COR-L47 (cell line): ENCODE data around the gene PARD3B.

ENCODE experiments used
- DNase-seq: peaks from one replicate; lab custom pipeline; 2025; lab: John Stamatoyannopoulos, UW

Gene PARD3B

GRCh38 chr2:205511221-205511620 is 965.9 kb downstream of the PARD3B start:
- DNase-seq = no peak

- DNase-seq = no peak
Measured at GRCh38 chr2:205511641-205512040, 966.4 kb downstream of the PARD3B start.

GRCh38 chr2:205520311-205520710 is 975.0 kb downstream of the PARD3B start:
- no peak for DNase-seq

DNA sequence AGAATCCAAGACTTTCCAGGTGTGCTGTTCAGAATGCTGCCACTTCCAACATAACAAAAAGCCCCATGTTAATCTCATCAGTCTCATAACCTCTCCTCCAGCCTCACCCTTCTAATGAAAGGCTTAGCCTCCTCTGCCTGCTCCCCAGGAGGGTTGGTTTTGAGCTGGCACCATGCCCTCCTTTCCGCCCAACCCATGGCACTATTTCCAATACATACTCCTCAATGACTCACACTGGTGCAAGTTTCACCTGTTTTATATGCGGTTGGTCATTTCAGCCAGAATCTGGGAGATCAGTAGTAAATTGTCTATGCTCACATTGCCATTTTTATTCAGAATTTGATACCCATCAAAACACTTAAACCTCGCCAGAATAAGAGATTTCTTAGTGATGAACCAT is 979.4 kb downstream of the PARD3B start:
- peak; percentile 38 for DNase-seq

- DNase-seq = no peak
Measured at GRCh38 chr2:205527801-205528200, 982.5 kb downstream of the PARD3B start.

DNA sequence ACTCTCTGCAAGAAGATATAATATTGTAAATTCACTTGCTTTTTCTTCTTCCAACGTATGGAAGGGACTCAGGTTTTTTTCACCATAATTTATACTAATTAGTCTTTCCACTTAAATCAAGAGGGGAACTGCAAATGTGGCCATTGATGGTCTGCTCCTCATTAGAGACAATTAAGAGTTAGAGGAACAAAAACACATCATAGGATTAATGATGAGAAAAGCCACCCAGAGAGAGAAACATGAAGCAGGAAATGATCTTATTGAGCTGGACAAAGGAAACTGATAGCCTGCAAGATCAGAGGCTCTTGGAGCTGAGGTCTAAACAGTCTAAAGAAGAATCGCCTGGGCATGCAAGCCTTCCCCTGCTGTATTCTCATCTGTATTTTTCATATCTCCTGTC is 985.8 kb downstream of the PARD3B start:
- no peak for DNase-seq

DNA sequence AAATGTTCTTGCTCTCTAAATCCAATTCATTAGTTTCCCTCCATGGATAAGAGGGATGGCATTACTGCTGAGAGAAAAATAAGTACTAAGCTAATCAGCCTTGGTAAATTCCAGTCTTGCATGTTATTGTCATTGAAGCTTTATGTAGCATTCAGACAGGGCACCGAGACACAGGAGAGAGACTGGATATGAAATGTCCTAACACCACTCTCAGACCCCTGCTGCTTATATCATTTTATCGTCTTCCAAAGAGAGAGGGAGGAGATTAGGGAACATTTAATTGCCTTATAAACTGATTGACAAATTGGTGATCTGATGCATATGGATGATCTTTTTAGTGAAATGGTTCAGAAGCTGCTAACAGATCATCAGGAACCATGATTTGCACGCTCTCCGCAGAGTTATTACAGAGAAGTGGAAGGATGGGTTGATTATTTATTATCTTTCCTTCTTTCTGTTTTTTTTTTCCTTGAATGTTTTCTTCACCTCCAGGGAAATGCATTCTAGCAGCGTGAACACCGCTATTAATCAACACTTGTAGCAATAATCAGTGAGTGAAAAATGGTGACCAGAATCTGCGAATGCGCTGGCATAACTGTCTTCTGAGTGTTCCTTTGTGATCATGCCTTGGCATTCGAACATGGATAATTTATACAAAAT is 986.3 kb downstream of the PARD3B start:
- no peak for DNase-seq

DNA sequence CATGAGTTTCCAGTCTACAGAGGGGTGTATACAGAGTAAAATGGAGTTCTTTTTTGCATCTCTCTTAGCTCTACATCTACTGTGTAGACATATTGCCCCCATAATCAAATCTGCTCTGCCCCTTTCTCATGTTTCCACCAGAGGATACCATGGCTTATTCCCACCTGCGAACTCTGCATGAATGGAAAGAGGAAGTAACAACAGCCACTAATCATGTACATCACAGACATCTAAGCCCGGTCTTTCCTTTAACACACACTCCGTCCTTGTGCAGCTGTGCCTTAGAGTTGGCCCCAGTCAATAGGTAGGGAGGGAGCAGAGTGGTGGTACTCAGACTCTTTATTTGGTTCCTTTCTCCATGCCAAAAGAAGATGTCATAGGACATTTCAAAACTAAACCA is 989.7 kb downstream of the PARD3B start:
- DNase-seq = no peak

DNA sequence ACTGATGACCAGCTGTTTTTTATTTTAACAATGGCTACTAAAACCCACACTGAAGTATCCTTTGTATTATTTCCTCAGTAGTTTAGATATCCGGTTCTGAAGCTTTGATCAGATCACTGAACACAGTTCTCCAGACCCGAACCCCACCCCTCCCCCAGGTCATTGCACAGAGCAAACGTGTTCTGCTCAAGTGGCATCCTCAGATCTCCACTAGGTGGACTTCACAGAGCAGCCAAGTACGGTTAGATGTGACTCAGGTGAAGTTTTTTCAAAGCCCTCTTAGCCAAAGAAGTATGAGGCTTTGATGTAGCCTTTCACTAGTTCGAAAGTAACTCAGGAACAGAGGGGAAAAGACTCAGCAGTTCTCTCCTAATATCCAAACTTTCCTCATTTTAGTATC is 994.3 kb downstream of the PARD3B start:
- DNase-seq = no peak

DNA sequence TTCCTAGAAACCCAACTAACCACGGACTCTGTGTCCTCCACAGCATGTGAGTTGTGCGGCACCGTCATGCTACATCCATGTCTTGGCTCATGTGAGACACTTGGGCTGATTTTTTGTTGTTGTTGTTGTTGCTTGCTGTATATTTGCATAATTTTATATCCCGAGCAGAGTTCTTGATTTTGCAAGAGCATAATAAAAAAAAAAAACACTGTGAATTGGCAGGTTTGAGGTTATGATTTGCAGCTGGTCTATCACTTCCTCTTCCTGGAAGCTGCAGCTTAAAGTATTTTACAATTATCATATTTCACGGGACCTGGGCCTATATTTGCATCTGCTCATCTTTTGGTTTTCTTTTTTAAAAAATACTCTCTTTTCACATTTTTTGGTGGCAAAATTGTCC is 994.8 kb downstream of the PARD3B start:
- DNase-seq = no peak

DNA sequence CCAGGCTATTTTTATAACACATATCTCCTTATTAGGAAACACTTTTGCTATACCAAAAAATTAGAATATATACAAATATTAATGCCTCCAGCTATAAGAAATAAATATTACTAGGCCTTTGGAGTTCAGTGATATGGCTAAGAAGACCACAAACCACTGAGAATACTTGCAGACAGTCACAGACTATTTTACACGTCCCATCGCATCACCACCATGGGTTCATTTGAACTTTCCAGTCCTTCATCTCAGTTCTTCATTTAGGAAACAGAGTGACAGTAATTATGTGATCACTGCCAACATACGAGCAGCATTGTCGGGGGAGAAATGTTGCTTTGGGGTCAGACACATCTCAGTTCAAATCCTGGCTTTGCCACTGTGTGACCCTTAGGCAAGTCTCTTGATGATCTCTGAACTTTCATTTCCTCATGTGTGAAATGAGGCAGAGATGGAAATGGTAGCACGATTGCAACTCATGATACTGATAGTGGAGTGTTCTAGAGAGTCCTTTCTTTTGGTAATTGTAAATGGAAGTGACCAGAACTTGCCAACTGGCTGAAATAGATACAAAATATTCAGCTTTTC is 998.1 kb downstream of the PARD3B start:
- no peak for DNase-seq

GRCh38 chr2:205543937-205544702 is 998.8 kb downstream of the PARD3B start:
- DNase-seq = no peak

DNA sequence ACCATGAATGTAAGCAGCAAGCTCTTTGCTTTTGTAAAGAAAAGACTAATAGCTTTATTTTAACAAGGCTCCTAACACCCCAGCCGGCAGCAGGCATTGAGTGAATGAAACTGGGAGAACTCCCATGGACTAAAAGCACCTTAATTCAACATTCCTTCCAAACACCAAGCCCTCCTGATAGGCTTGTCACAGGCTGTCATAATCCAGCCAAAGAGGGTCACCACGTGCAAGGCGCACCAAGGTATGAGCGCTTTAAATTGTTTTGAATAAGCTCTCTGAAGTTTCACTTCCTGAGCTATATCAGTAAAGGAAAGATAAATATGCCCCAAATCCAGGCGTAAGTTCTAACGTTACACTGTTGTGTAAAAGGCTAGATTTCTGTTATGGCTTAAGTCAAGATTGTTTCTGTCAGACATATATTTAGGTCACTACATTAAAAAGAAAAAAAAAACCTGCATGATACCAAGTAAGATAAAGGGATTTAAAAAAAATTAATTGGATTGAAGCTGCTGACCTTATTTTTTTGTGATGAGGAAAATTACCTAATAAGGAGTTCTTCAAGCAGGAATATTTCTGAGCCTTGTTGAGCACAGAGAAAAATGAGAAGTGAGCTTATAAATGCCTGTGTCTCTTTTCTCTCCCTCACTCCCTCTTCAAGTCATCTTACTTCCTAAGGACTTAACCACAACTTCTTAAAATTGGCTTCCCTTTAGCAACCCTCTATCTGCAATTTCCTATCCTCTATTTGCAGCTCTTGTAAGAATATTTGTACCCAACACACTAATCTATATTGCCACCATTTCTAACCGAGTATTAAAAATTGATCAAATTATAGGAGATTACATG is 1000.9 kb downstream of the PARD3B start:
- DNase-seq = no peak

GRCh38 chr2:205555566-205556230 is 1010.4 kb downstream of the PARD3B start:
- DNase-seq = no peak

DNA sequence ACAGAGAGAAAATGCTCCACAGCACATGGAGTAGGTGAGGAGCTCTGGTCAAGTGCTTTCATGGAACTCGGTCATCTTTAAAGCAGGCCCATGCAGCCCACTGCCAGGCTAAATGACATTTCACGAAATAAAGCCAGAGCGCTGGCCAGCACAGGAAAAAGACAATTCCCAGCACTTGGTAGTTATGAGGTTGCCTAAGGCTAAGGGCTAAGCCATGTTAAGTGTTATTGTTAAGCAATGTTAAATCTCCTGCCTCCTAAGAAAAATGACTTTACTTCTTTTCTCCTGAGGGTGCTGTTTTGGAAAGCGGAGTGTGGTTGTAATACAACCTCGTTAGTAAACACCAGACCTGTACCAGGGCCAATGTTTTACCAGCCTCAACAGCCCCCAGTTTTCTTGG is 1011.1 kb downstream of the PARD3B start:
- no peak for DNase-seq

DNA sequence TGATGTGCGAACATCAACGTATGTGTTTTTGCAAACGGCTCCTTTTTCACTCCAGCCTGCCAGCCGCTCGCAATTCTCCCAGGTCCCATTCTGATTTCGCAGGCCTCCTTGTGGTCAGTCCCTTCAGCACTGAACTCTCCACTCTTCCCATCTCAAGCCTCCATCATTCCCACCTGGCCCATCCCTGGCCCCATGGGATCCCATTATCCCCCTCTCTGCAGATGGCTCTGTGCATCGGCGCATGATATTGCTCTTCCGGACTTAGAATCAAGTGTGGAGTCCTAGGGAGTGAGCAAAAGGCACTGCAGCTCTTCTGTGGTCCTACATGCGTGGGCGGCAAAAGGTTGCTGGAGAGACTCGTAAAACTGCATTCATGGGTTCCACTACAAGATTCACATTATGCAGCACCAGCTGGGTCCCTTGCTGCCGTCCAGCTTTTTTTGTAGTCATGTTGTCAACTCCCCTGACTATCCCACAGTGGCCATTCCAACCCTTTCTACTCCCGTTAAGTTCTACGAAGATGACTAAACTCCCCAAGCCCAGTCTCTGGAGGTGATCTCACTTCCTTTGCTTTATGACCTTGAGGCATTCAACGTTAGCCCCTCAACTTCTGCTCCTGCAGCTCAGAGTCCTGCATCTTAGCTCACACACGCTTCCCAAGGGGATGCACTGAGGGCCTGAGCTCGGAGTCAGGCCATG is 1011.7 kb downstream of the PARD3B start:
- DNase-seq = no peak

GRCh38 chr2:205557873-205558272 is 1012.6 kb downstream of the PARD3B start:
- DNase-seq = no peak

DNA sequence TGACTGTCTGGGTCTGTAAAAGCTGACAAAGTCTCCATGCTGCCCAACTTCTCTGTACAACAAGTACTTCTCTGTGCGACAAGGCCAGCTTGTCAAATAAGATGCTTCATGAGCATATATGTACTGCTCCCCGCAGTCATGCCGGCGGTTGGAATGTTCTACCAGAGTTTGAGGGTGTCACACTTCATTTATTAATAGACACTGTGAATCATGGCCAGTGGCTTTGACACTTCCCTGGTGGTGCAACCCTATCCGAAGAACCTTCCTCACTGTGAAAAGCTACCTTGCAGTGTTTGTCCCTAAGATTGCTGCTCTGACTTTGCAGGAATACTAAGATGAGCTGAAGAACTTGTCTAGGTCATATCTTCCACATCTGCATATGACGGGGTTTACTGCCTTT is 1016.2 kb downstream of the PARD3B start:
- no peak for DNase-seq

GRCh38 chr2:205563646-205564045 is 1018.4 kb downstream of the PARD3B start:
- DNase-seq = no peak

DNA sequence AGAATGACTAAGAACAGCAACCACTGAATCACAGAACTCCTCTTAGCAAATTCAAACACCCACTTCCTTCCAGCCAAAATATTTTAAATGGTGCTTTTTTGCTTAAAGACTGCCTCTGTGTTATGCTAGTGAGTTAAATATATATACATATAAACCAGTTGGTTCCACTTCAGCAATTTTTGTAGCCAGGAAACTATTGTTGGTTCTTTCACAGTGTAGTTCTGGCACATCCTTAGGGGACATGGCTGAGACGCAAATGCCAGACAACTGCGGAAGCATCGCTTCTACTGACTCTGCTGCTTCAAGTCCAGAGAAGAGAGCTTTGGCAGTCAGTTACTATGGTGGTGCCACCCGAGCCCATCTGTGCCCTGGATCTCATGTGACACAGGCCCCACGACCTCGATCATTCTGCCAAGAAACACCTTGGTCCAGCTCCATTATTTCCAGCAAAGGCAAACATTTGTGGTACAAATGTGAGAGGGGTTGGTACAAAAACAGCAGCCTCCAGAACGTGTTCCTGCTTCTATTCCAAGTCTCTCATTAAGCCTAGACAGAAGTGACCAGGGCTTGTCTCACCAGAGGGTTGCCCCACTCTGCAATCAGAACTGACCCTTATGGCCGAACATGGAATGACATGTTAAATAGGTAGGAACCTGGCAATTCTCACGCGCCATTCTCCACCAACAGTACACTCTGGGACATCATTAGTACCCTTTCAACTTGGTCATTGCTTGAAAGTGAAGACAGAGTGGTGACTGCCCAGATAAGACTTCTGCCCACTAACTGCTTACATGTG is 1019.3 kb downstream of the PARD3B start:
- no peak for DNase-seq

DNA sequence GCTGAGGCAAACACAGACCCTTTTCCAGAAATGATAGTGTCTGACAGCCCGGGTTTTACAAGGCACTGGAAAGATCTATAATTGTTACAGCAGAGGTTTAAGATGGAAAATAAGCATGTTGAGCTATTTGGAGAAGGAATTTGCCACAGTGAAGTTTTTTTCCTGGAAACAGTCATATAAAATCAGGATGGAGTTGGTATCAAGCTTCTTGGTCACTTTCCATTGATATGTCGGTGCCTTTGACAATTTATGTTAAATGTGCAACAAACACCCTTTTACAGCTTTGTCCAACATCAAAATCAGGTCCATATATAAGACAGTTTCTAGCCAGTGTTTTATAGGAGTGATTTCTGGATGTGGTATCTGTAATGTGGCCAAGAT is 1019.9 kb downstream of the PARD3B start:
- DNase-seq = no peak
